Loucy (cell line): ENCODE data around the gene RNF4.

Source experiments
- H2AFZ ChIP-seq: fragments of 200-600 bp; sonication (generic); 2 replicates; pipeline ENCODE4 v1.6.0; 2016; ENCODE audit warnings: antibody characterized with exemption, mild to moderate bottlenecking, low read length, moderate library complexity
- H3F3A ChIP-seq: fragments of 200-600 bp; 2 replicates; pipeline ENCODE4 v1.6.0; 2016; ENCODE audit warnings: antibody characterized with exemption, low read depth, mild to moderate bottlenecking
- H3K27me3 ChIP-seq: fragments of 200-600 bp; sonication (generic); 2 replicates; pipeline ENCODE4 v1.6.1; 2014; ENCODE audit warnings: low read length, mild to moderate bottlenecking; ENCODE audit not compliant: insufficient read depth, poor library complexity, severe bottlenecking
- H3K36me3 ChIP-seq: fragments of 200-600 bp; sonication (generic); 2 replicates; pipeline ENCODE4 v1.6.1; 2016; ENCODE audit warnings: low read length; ENCODE audit not compliant: insufficient read depth
- H3K4me1 ChIP-seq: fragments of 200-600 bp; sonication (generic); 2 replicates; pipeline ENCODE4 v1.5.1; 2014; ENCODE audit warnings: low read length, mild to moderate bottlenecking; ENCODE audit not compliant: insufficient read depth, poor library complexity, severe bottlenecking
- H3K4me2 ChIP-seq: fragments of 200-600 bp; sonication (generic); 2 replicates; pipeline ENCODE4 v1.6.0; 2014; ENCODE audit warnings: antibody characterized with exemption, low read length, low read depth, mild to moderate bottlenecking; ENCODE audit not compliant: poor library complexity, severe bottlenecking
- H3K4me3 ChIP-seq: fragments of 200-600 bp; sonication (generic); 2 replicates; pipeline ENCODE4 v1.5.1; 2014; ENCODE audit warnings: low read length, mild to moderate bottlenecking, mixed read lengths; ENCODE audit not compliant: poor library complexity, severe bottlenecking
- H3K79me2 ChIP-seq: fragments of 200-600 bp; sonication (generic); 2 replicates; pipeline ENCODE4 v1.6.1; 2014; ENCODE audit warnings: low read length; ENCODE audit not compliant: insufficient read depth
- H3K9ac ChIP-seq: fragments of 200-600 bp; sonication (generic); 2 replicates; pipeline ENCODE4 v1.6.0; 2014; ENCODE audit warnings: mild to moderate bottlenecking, low read depth, low read length, moderate library complexity; ENCODE audit not compliant: poor library complexity, severe bottlenecking
- H3K9me2 ChIP-seq: fragments of 200-600 bp; sonication (generic); replicated peaks from 2 replicates; pipeline ENCODE4 v1.6.1; 2016; ENCODE audit warnings: low read depth, low read length, mixed read lengths
- H3K9me3 ChIP-seq: fragments of 200-600 bp; sonication (generic); 2 replicates; pipeline ENCODE4 v1.6.1; 2014; ENCODE audit warnings: mild to moderate bottlenecking, antibody characterized with exemption, low read length, low read depth; ENCODE audit not compliant: insufficient read depth
- H4K20me1 ChIP-seq: fragments of 200-600 bp; sonication (generic); 2 replicates; pipeline ENCODE4 v1.6.0; 2014; ENCODE audit warnings: antibody characterized with exemption, low read length, mild to moderate bottlenecking; ENCODE audit not compliant: insufficient read depth, poor library complexity, severe bottlenecking
- CTCF ChIP-seq: fragments of 200-600 bp; sonication (generic); conservative IDR thresholded peaks from 2 replicates; pipeline ENCODE4 v1.5.1; 2014; ENCODE audit warnings: mild to moderate bottlenecking, antibody characterized with exemption, low read length
- EZH2phosphoT487 ChIP-seq: fragments of 200-600 bp; IDR thresholded peaks from 2 replicates; pipeline ENCODE4 v1.6.1; 2018; ENCODE audit warnings: antibody characterized with exemption, mild to moderate bottlenecking, moderate library complexity, borderline replicate concordance

RNF4 gene

GRCh38 chr4:2451821-2452785 is 16.8 kb upstream of the RNF4 start:
- no peak overlapping the region for H3K9ac ChIP-seq
- no peak overlapping the region for H2AFZ ChIP-seq
- H3K4me1 ChIP-seq, result no peaks in the 10 kb centered on the region

DNA sequence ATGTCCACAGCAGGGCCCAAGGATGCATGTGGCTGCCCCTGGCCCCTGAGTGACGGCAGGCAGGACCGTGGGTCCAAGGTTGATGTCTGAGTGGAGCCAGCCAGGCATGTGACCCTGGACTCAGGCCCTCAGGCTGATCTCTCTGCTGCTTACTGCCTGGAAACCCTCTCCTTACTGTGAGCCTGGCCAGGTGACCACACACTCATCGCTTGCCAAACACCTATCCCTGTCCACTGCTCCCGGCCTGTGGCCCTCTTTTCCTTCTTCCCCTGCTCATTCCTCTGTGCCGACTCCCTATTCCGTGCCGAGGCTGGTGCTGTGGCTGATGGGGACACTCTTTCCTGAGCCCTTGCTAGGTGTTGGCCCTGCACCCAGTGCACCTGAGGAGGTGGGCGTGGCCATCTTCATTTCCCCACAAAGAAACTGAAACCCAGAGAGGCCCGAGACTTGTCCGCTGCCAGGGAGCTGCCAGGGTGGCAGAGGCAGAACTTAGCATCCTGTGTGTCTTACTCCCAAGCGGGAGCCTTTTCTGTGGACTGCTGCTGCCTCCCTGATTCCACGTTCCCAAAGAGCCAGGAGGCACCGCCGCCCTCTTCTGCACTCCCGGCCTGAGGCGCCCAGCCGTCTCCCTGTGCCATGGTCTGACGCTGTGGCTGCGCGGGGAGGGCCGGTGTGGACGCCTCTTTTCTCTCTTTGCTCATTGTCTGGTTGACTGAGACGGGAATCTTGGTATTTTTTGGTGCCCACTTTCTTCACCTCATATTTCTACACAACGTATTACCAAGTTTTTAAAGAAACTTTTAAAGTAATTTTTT is 11.2 kb upstream of the RNF4 start:
- H3K4me1 ChIP-seq, result no peaks in the 10 kb centered on the region
- no peak overlapping the region for H3K4me2 ChIP-seq
- no peaks in the 10 kb centered on the region for H3K79me2 ChIP-seq
- no peak overlapping the region for H3K9ac ChIP-seq
- no peak overlapping the region for H2AFZ ChIP-seq
- H3K4me3 ChIP-seq, result no peak overlapping the region
- H3K36me3 ChIP-seq, result no peaks in the 10 kb centered on the region
- H3F3A ChIP-seq, result no peaks in the 10 kb centered on the region
- no peaks in the 10 kb centered on the region for H3K9me2 ChIP-seq
- no peak for TF ChIP-seq EZH2phosphoT487
- TF ChIP-seq CTCF, result no peak
- no peaks in the 10 kb centered on the region for H3K9me3 ChIP-seq
- no peaks in the 10 kb centered on the region for H4K20me1 ChIP-seq
- H3K27me3 ChIP-seq, result peaks cover 6% of the 10 kb centered on the region

More at GRCh38 chr4:2451821-2452785, 16.8 kb upstream of the RNF4 start:
- H4K20me1 ChIP-seq, result no peaks in the 10 kb centered on the region
- TF ChIP-seq CTCF (no peak), EZH2phosphoT487 (no peak)
- no peaks in the 10 kb centered on the region for H3K36me3 ChIP-seq
- H3K9me2 ChIP-seq, result no peaks in the 10 kb centered on the region
- H3K27me3 ChIP-seq, result no peaks in the 10 kb centered on the region
- H3K79me2 ChIP-seq, result no peaks in the 10 kb centered on the region
- no peaks in the 10 kb centered on the region for H3K9me3 ChIP-seq
- no peaks in the 10 kb centered on the region for H3F3A ChIP-seq
- H3K4me2 ChIP-seq, result no peak overlapping the region
- H3K4me3 ChIP-seq, result no peak overlapping the region

DNA sequence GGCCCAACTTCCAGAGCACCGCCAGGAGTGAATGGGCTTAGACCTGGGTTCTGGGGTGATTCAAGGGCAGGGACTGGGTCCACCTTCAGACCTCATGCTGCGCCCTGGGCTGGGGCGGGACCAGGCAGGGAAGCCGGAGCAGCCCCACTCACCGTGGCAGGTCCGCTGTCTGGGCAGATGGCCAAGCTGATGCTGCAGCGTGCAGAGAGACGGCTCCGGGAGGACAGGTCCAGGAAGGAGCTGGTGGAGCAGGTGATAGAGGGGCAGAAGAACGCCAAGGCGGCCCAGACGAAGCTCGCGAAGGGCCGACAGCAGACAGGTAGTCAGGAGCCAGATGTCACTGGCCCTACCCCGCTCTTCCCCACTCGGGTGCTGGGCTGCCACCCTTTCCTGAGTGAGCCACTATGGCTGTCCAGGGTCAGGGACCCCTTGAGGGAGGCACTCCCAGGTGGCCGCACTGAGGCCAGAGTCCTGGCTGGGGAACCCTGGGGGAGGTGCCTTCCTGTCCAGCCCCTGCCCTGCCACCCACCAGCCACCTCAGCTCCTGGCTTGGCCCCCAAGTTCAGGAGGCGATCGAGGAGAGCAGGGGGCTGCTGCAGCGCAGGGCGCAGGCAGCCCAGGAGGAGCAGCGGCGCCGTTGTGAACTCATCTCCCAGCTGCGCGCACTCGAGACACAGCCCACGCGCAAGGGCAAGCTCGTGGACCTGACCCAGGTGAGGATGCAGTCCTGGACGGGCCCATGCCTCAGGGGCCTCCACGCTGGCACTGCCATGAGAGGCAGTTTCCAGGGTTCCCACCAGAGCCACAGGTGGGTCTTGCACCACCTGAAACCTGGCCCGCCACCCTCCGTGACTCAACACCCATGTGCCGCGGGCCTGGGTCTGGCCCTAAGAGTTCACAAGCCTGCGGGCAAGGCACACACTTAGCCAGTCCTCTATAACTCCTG is 10.1 kb upstream of the RNF4 start:
- TF ChIP-seq CTCF (no peak), EZH2phosphoT487 (no peak)
- Histone ChIP-seq H3K9ac (no peak overlapping the region), H3K4me2 (no peak overlapping the region)

More for the DNA sequence above, 10.1 kb upstream of the RNF4 start:
- Histone ChIP-seq H3K4me1 (no peaks in the 10 kb centered on the region), H3K9me3 (no peaks in the 10 kb centered on the region), H3K36me3 (no peaks in the 10 kb centered on the region), H3K9me2 (no peaks in the 10 kb centered on the region), H2AFZ (no peak overlapping the region), H3K27me3 (peaks cover 6% of the 10 kb centered on the region), H3F3A (no peaks in the 10 kb centered on the region), H3K79me2 (no peaks in the 10 kb centered on the region), H4K20me1 (no peaks in the 10 kb centered on the region), H3K4me3 (no peak overlapping the region)
